H4 (cell line): Measurements from ENCODE around the gene ARL15. TPM values are rescaled to one million over a fixed set of nuclear protein-coding genes. Genes with fewer than 3 reads are reported as not detected.

Experiments used
- DNase-seq: peaks from one replicate; pipeline ENCODE4 v3.0.0-alpha.2; 2015; ENCODE audit warnings: low spot score
- total RNA-seq: library from RNA; depleted of rRNA; stranded (reverse); fragments of >200 nt; shearing (Covaris generic); gene quantifications from 2 replicates; pipeline ENCODE4 v1.2.3, GENCODE V29; 2014

The ARL15 gene
- total RNA-seq, 1 experiment from 2014 or later, result 15.3 TPM

DNA sequence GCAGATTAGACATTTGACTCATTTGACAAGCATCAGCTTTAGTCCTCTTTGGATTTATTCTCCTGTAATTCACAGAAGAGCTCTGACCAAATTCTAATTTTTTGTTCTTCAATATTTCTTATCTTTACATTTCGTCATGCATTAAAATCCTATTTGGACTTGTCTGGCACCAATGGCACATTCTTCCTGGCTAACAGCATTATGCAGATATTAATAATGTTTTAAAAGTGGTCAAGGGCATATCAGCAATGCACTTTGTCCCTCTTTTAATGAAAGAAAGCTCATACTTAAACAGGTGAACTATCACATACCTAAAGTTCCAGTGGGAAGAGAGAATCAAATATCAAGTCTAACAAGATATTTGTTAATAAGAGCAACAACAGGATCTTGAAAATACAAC is 270.4 kb downstream of the ARL15 start:
- no peak for DNase-seq

DNA sequence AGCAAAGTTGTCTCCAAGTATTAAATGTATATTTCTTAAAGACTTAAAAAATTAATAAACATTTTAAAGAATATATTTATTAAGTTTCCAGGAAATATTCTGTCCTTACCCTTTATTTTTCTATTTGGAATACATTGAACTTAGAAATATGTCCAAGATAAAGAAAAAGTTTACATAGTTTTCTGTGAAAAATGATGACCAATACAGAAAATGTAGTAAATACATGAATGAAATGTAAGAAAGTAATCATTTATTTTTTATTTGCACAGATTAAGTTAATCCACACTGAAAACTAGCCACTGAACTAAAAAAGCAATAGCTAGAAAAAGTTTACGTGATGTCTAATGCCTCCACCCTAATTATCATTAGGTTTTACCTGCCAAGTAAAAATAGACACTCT is 273.2 kb downstream of the ARL15 start:
- no peak for DNase-seq

DNA sequence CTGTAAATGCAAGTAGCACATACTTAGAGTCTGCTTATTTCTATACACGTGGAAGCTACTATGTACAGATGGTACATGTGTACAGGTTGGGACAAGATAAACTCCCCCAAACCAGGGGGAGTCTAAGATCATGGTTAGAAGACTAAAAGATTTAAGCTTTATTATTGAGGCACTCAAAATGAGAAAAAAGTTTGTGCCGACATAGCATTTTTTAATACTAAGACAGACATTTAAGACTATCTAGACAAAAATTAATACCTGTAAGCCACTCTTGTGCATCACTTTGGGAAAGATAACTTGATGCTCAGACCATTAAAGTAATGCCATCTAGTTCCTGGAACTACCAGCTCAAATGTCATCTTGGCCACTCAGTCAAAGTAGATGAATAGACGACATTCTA is 279.4 kb downstream of the ARL15 start:
- DNase-seq, result no peak

DNA sequence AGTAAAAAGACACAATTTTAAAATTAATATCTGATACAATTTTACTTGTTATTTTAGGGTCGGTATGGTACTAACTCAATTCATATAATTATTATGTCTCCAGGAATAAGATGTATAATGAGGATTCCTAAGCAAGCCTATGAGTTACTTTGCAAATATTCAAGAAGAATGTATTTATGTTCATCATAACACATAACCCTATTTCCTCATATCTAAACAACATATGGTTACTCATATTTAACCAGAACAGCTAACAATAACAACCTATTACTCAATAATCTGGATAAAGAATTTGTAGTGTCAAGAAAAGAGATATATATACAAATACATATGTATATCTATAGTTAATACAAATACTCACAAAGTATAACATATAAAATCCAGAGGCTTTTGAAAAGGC is 285.9 kb downstream of the ARL15 start:
- DNase-seq, result no peak

DNA sequence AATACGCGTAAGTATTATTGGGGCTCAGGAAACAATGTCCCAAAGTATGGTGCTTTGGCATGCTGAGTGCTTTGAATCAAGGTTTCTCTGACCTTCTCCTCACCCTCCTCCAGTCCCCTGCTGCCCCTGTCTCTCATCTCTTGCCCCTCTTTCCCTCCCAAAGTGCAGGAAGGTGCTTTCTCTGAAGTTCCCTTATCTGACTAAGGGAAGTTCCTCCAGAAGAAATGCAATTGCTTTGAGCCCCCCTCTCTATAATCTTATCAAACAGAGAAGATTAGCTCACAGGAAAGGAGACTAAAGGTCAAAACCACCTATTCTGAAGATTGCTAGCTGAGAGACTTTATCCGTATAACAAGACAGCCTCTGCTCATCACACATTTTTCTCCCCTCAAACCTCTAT is 288.1 kb downstream of the ARL15 start:
- DNase-seq, result no peak

DNA sequence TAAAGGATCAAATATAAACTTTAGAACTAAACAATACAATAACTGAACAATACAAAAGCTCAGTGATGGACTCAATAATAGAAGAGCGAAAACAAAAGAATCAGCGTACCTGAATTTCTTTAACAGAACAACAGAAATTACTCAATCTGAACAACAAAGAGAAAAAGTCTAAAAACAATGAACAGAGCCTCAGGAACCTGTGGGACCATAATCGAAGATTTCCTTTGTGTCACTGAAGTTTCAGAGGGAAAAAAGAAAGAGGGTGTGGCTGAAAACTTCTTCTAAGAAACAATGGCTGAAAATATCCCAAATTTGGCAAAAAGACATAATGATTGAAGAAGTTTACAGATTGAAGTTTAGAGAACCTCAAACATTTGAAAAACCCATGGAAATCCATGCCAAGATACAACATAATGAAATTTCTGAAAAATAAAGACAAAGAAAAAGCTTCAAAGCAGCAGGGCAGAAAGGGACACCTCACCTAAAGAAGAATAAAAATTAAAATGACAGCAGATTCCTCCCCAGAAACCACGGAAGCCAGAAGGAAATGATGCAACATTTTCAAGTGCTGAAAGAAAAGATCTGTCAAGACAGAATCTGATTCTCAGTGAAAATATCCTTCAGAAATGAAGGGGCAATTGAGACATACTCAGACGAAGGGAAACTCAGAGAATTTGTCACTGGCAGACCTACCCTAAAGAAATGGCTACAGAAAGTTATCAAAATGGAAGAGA is 288.8 kb downstream of the ARL15 start:
- DNase-seq, result no peak

DNA sequence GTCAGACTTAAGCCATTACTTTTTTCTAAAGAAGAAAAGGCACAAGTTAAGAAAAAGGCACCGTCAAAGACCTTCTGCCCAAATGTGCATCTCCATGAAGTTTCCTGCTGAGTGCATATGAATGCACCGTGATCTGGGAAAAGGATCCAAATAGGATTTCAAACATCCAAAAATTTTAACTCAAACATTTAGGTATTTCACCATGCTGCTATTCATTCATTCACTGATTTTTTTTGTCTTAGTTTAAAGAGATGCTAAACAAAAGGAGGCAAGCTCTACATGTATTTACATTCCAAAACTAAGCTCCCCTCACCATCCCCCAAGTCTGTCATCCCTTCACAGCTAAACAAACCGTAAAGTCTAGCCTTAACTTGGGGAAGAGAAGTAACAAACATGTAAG is 291.9 kb downstream of the ARL15 start:
- DNase-seq, result no peak

DNA sequence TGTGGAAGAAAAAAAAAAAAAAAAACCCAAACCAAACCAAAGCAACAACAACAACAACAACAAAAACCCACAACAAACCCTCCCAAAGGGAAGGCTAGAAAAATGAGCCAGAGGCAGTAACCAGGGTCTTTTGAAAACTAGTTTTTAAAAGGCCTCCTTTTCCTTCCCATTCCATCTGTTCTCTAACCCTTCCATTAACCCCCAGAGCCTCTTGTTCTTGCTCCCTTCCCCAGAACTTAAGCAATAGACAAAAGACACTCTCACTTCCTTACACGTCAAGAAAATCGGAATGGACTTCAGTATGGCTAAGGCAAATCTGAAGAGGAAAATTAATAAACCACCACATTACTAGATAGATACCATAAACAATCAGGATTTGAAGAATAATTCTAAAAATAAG is 292.8 kb downstream of the ARL15 start:
- no peak for DNase-seq

- peak; percentile 44 for DNase-seq
Observed at GRCh38 chr5:54013556-54014194, 296.7 kb downstream of the ARL15 start.

- no peak for DNase-seq
Observed at GRCh38 chr5:54009828-54010227, 300.5 kb downstream of the ARL15 start.

DNA sequence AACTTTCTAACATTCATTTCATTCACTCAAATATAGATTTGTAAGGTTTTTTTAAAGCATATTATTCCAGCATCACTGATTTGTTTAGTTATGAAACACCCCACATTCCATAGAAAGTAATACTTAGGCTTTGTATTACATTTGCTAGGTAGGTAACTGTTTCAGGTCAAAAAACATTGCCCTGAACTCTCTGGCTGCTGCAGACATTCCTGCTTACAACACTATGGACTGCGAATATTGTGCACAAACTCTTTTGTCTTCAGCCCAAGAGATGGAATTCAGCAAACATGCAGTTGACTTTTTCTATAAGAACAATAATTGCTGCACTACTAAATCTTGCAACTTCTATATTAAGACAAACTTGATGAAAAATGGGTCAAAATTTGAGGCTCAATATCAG is 301.0 kb downstream of the ARL15 start:
- no peak for DNase-seq

DNA sequence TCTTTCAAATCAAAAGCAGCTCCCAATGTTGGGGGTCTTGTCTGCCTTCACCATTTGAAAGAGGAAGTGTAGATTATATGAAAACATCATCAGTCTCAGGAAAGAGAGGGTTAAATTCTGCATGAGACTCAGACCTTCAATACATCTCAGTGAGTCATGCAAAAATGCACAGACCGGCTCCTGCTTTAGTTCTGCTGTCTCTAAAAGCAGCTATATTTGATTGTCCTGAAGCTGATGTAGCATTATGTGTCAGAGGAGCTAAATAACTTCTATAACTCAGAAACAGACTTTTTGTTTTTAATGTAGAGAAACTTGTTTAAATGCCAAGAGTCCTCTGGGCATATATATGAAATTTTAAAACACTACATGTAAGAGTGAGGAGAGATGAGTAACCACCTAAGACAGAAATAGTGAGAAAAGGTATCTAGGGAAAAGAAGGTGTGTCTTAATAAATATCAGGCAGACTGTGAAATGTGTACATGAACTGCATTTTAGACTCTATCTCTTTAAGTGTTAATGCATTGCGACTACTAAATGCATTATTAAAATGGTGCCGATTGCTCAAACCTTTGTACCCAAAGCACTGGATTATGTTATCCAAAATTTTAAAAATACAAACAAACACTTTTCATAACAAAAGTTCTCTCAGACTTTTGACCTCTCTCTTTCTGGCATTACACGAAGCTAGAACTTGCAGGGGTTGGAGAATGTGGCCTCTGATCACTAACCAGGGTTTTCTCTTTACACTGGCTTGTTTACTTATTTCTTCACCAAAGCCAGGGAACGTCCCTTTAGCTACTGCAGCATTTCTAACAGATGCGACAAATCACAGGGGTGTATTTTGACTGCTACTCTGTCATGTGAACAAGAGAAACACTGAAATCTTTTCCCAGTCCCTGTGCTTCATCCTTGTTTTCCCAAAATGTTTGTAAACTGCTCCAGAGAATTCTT is 302.3 kb downstream of the ARL15 start:
- DNase-seq, result no peak

GRCh38 chr5:54004697-54005096 is 305.7 kb downstream of the ARL15 start:
- DNase-seq, result no peak

DNA sequence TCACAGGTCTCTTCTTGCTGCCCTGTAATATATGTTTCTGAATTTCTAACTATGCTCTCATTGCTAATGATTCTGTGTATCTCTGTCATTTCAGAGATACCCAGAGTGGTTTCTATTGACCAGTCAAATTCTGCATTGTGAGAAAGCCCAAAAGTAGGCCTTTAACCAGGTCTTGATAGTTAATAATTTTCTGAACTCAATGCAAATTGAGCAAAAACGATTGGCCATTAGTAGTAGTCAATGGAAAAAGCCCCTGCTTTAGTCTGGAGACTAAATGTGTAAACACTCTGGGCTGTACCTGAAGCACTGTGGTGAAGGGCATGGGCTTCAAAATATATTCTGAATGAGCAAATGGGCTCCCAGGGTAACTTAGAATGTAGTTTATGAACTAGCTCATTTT is 307.6 kb downstream of the ARL15 start:
- DNase-seq, result no peak

GRCh38 chr5:54001976-54002775 is 308.2 kb downstream of the ARL15 start:
- no peak for DNase-seq

- no peak for DNase-seq
Observed at GRCh38 chr5:54000011-54000410, 310.4 kb downstream of the ARL15 start.

GRCh38 chr5:53997736-53998627 is 312.4 kb downstream of the ARL15 start:
- DNase-seq, result no peak

DNA sequence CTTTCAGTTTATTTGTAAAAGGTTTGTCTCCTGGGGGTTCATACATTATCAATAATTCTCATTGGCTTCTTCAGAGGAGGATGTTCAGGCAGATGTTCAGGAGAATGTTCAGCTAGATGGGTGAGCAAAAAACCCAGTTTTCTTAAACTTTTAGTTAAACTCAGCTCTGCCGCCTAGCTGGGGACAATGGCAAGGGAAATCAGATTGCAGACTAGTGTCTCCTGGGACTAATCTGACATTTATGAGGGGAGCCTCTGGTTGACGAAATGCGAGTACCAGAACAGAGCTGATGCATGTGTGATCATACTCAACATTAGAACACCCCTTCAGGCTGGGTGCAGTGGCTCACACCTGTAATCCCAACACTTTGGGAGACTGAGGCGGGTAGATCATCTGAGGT is 314.4 kb downstream of the ARL15 start:
- no peak for DNase-seq

- peak; percentile 38 for DNase-seq
Observed at GRCh38 chr5:53994148-53994547, 316.2 kb downstream of the ARL15 start.

- DNase-seq, result no peak
Observed at GRCh38 chr5:53991942-53992341, 318.4 kb downstream of the ARL15 start.

GRCh38 chr5:53987101-53987500 is 323.3 kb downstream of the ARL15 start:
- no peak for DNase-seq
